Hepatocyte (in vitro differentiated cells): Measurements from ENCODE around the gene OR52E4. TPM values are rescaled to one million over a fixed set of nuclear protein-coding genes. Genes with fewer than 3 reads are reported as not detected.

Experiments used
- DNase-seq: peaks from one replicate; pipeline ENCODE4 v3.0.0-alpha.2; 2016; ENCODE audit warnings: low spot score
- H2AFZ ChIP-seq: fragments of 200-600 bp; sonication (generic); 2 replicates; pipeline ENCODE4 v1.6.0; 2016; ENCODE audit warnings: antibody characterized with exemption, mild to moderate bottlenecking
- H3K27ac ChIP-seq: fragments of 200-600 bp; sonication (generic); 2 replicates; pipeline ENCODE4 v1.5.1; 2016; ENCODE audit warnings: mild to moderate bottlenecking
- H3K27me3 ChIP-seq: fragments of 200-600 bp; sonication (generic); 2 replicates; pipeline ENCODE4 v1.6.1; 2016
- H3K36me3 ChIP-seq: fragments of 200-600 bp; sonication (generic); replicated peaks from 2 replicates; pipeline ENCODE4 v1.5.1; 2016; ENCODE audit warnings: low read depth; ENCODE audit not compliant: insufficient read depth
- H3K4me1 ChIP-seq: fragments of 200-600 bp; sonication (generic); 2 replicates; pipeline ENCODE4 v1.5.1; 2016; ENCODE audit warnings: mild to moderate bottlenecking, moderate library complexity; ENCODE audit not compliant: insufficient read depth
- H3K4me2 ChIP-seq: fragments of 200-600 bp; sonication (generic); 2 replicates; pipeline ENCODE4 v1.6.0; 2016
- H3K4me3 ChIP-seq: fragments of 200-600 bp; sonication (generic); 2 replicates; pipeline ENCODE4 v1.5.1; 2016; ENCODE audit warnings: mild to moderate bottlenecking
- H3K79me2 ChIP-seq: fragments of 200-600 bp; sonication (generic); 2 replicates; pipeline ENCODE4 v1.6.0; 2017; ENCODE audit warnings: mild to moderate bottlenecking
- H3K9me2 ChIP-seq: fragments of 200-600 bp; sonication (generic); replicated peaks from 2 replicates; pipeline ENCODE4 v1.6.0; 2017; ENCODE audit warnings: mild to moderate bottlenecking; ENCODE audit not compliant: insufficient read depth
- H3K9me3 ChIP-seq: fragments of 200-600 bp; sonication (generic); 2 replicates; pipeline ENCODE4 v1.5.1; 2016; ENCODE audit warnings: low read depth, mild to moderate bottlenecking
- H4K20me1 ChIP-seq: fragments of 200-600 bp; sonication (generic); 2 replicates; pipeline ENCODE4 v1.6.0; 2016; ENCODE audit warnings: mild to moderate bottlenecking; ENCODE audit not compliant: insufficient read depth, poor library complexity, severe bottlenecking
- EZH2 ChIP-seq: fragments of 200-600 bp; sonication (generic); IDR thresholded peaks from 2 replicates; pipeline ENCODE4 v1.6.1; 2016; ENCODE audit warnings: antibody characterized with exemption, mild to moderate bottlenecking, borderline replicate concordance
- EZH2phosphoT487 ChIP-seq: fragments of 200-600 bp; sonication (generic); IDR thresholded peaks from one replicate; pipeline ENCODE4 v1.6.1; 2018; ENCODE audit warnings: antibody characterized with exemption, mild to moderate bottlenecking, low read depth, moderate library complexity; ENCODE audit not compliant: unreplicated experiment, severe bottlenecking
- WGBS: methylation state at CpG from one replicate; pipeline ENCODE4 v1.1.6; 2016; ENCODE audit warnings: low lambda C conversion rate; ENCODE audit errors: missing lambda C conversion rate; 5-methylcytosine and 5-hydroxymethylcytosine counted together
- polyA plus RNA-seq: library from polyadenylated mRNA; unstranded; fragments of >200 nt; fragmentation: Nextera tagmentation; extraction: Ambion mirVana; gene quantifications from 2 replicates; pipeline ENCODE4 v1.2.1, GENCODE V29; 2016
- total RNA-seq: library from RNA; depleted of rRNA; stranded (reverse); fragments of >200 nt; gene quantifications from 2 replicates; pipeline ENCODE4 v1.2.3, GENCODE V29; 2014
- TF ChIP-seq, protein P1 (sequence below): fragments of 200-600 bp; sonication (generic); IDR thresholded peaks from 2 replicates; pipeline ENCODE4 v1.5.1; 2016; ENCODE audit warnings: antibody characterized with exemption, mild to moderate bottlenecking; ENCODE audit not compliant: poor library complexity

The OR52E4 gene
- total RNA-seq, result not detected in 2 replicates
- not detected in 2 replicates for polyA plus RNA-seq

DNA sequence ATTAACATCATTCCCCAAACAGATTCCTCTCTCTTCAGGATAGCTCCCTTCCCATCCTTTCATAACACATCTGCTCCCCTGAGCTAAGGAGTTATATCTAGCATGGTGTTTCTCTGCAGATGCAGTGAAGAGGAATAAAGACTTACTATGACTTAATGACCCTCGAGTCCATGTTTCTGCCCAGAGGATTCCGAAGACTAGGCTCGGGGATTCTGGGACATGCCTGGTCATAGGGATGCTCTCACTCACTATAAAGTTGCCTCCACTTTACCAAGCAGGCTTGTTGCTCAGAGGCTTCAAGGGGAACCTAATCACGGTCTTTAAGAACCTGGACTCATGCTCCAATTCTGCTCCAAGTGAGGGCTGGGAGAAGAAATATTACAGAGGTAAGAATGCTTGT is at the start of gene OR52E4:
Gene OR52E4 (plus strand): TSS at position 301 of the 400 bp plus-strand sequence. CDS start 3,664 bp downstream, outside the sequence.
- H3K36me3 ChIP-seq, result no peaks in the 10 kb centered on the region
- no peak within 1 kb of the TSS for H3K4me3 ChIP-seq
- H3K9me2 ChIP-seq, result no peaks in the 10 kb centered on the region
- TF ChIP-seq, protein P1, sequence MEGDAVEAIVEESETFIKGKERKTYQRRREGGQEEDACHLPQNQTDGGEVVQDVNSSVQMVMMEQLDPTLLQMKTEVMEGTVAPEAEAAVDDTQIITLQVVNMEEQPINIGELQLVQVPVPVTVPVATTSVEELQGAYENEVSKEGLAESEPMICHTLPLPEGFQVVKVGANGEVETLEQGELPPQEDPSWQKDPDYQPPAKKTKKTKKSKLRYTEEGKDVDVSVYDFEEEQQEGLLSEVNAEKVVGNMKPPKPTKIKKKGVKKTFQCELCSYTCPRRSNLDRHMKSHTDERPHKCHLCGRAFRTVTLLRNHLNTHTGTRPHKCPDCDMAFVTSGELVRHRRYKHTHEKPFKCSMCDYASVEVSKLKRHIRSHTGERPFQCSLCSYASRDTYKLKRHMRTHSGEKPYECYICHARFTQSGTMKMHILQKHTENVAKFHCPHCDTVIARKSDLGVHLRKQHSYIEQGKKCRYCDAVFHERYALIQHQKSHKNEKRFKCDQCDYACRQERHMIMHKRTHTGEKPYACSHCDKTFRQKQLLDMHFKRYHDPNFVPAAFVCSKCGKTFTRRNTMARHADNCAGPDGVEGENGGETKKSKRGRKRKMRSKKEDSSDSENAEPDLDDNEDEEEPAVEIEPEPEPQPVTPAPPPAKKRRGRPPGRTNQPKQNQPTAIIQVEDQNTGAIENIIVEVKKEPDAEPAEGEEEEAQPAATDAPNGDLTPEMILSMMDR, result no peak
- TF ChIP-seq EZH2 (no peak), EZH2phosphoT487 (no peak)
- WGBS, result 75% methylated on average over 4 of the region's 4 CpGs
- no peak within 1 kb of the TSS for H2AFZ ChIP-seq
- H3K4me1 ChIP-seq, result no peaks in the 10 kb centered on the region
- DNase-seq, result no peak
- no peaks in the 10 kb centered on the region for H3K9me3 ChIP-seq
- H3K27me3 ChIP-seq, result no peaks in the 10 kb centered on the region
- H3K4me2 ChIP-seq, result no peak within 1 kb of the TSS
- H3K79me2 ChIP-seq, result no peaks in the 10 kb centered on the region
- no peak within 1 kb of the TSS for H3K27ac ChIP-seq
- H4K20me1 ChIP-seq, result no peaks in the 10 kb centered on the region

DNA sequence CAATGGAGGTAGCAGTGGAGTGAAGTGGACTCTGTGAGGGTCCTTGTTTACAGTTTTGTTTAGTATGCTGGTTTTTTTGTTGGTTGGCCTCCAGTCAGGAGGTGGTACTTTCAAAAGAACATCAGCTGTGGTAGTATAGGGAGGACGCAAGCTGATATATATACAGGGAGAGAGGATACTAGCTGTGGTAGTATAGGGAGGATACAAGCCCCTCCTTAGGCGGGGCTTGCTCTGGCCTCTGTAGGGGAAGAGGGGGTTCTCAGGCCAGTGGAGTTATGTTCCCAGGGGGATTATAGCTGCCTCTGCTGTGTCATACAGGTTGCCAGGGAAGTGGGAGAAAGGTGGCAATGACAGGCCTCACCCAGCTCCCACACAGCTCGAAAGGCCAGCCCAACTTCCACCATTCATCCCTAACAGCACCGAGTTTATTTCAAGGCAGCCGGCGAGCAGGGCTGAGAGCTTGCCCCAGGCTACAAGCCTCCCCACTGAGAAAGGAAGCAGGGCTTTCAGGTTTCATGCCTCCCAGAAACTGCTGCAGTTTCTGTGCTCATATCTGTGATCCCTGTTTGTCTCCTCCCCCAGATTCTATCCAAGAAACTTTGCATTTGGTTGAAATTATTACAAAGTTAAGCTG is 49.1 kb upstream of the OR52E4 start:
- H2AFZ ChIP-seq, result no peak overlapping the region
- H3K9me3 ChIP-seq, result no peaks in the 10 kb centered on the region
- no peaks in the 10 kb centered on the region for H3K79me2 ChIP-seq
- H3K9me2 ChIP-seq, result no peaks in the 10 kb centered on the region
- H3K4me1 ChIP-seq, result no peaks in the 10 kb centered on the region
- H4K20me1 ChIP-seq, result no peaks in the 10 kb centered on the region
- no peak for TF ChIP-seq EZH2phosphoT487
- no peak for TF ChIP-seq EZH2
- TF ChIP-seq, protein P1, result no peak
- 49% methylated on average over 6 of the region's 6 CpGs for WGBS
- H3K4me2 ChIP-seq, result no peak overlapping the region
- H3K36me3 ChIP-seq, result no peaks in the 10 kb centered on the region
- no peak overlapping the region for H3K4me3 ChIP-seq
- DNase-seq, result no peak
- H3K27me3 ChIP-seq, result no peaks in the 10 kb centered on the region
- no peak overlapping the region for H3K27ac ChIP-seq

GRCh38 chr11:5833446-5833845 is 47.0 kb upstream of the OR52E4 start:
- H3K9me3 ChIP-seq, result no peaks in the 10 kb centered on the region
- no peaks in the 10 kb centered on the region for H3K27me3 ChIP-seq
- H3K27ac ChIP-seq, result no peak overlapping the region
- no peaks in the 10 kb centered on the region for H3K9me2 ChIP-seq
- no peaks in the 10 kb centered on the region for H3K79me2 ChIP-seq
- H3K4me2 ChIP-seq, result no peak overlapping the region
- WGBS, result 73% methylated on average over 2 of the region's 2 CpGs
- TF ChIP-seq EZH2phosphoT487 (no peak), EZH2 (no peak)
- TF ChIP-seq, protein P1, result no peak
- no peaks in the 10 kb centered on the region for H4K20me1 ChIP-seq
- no peak overlapping the region for H3K4me3 ChIP-seq
- H3K4me1 ChIP-seq, result no peaks in the 10 kb centered on the region
- H3K36me3 ChIP-seq, result no peaks in the 10 kb centered on the region
- no peak for DNase-seq
- no peak overlapping the region for H2AFZ ChIP-seq
